ENCODE measurements around the gene CDK17. TPM values are rescaled to one million over a fixed set of nuclear protein-coding genes. Genes with fewer than 3 reads are reported as not detected.

The CDK17 gene
- total RNA-seq, 1 experiment from 2014 or later = 21.4 TPM

- Histone ChIP-seq H3K9me2 (ENCODE audit: insufficient read depth) (no peaks in the 10 kb centered on the region), H3K27me3 (ENCODE audit: insufficient read depth, low read length) (no peaks in the 10 kb centered on the region), H3K9ac (ENCODE audit: low read length) (no peak overlapping the region), H3K4me3 (replicated peaks in 1 of 2; ENCODE audit: low read depth in 1 of 2, low read length in 2 of 2) (no peak overlapping the region), H3K27ac (ENCODE audit: low read depth, low read length) (no peak overlapping the region), H3K36me3 (ENCODE audit: control insufficient read depth in 1 of 2, insufficient read depth in 2 of 2, low read length in 2 of 2) (no peaks in the 10 kb centered on the region), H3K4me2 (ENCODE audit: low read length) (no peak overlapping the region), H3K9me3 (ENCODE audit: control insufficient read depth in 1 of 2, insufficient read depth in 1 of 2, low read depth in 1 of 2, low read length in 2 of 2) (no peaks in the 10 kb centered on the region), H3K79me2 (ENCODE audit: insufficient read depth, low read length) (0 out of 2 replicates have a peak, but pooled peaks cover 3% of the 10 kb centered on the region), H2AFZ (ENCODE audit: low read depth, low read length, poor library complexity, severe bottlenecking) (no peak overlapping the region), H4K20me1 (ENCODE audit: insufficient read depth) (no peaks in the 10 kb centered on the region), H3K4me1 (ENCODE audit: control insufficient read depth in 1 of 2, insufficient read depth in 2 of 2, low read length in 2 of 2) (no peaks in the 10 kb centered on the region)
- DNase-seq (ENCODE audit: low read depth, low spot score) (no peak), ATAC-seq (no peak)
- ChIA-PET CTCF (no interaction called here), RAD21 (ENCODE audit: low non-redundant PET in 1 of 2, low total read pairs in 2 of 2, uncharacterized antibody in 2 of 2, unreplicated experiment in 2 of 2) (no interaction called here), POLR2A (no interaction called here)
- TF ChIP-seq MAX (IDR thresholded peaks at IDR 0.05) = no peak
- TF ChIP-seq RAD21 (IDR thresholded peaks at IDR 0.05; ENCODE audit: low read depth) = no peak
- TF ChIP-seq, protein P1, sequence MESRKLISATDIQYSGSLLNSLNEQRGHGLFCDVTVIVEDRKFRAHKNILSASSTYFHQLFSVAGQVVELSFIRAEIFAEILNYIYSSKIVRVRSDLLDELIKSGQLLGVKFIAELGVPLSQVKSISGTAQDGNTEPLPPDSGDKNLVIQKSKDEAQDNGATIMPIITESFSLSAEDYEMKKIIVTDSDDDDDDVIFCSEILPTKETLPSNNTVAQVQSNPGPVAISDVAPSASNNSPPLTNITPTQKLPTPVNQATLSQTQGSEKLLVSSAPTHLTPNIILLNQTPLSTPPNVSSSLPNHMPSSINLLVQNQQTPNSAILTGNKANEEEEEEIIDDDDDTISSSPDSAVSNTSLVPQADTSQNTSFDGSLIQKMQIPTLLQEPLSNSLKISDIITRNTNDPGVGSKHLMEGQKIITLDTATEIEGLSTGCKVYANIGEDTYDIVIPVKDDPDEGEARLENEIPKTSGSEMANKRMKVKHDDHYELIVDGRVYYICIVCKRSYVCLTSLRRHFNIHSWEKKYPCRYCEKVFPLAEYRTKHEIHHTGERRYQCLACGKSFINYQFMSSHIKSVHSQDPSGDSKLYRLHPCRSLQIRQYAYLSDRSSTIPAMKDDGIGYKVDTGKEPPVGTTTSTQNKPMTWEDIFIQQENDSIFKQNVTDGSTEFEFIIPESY (IDR thresholded peaks at IDR 0.05; ENCODE audit: extremely low read depth, insufficient replicate concordance, low read length) = no peak
- no peak for TF ChIP-seq EZH2phosphoT487 (IDR thresholded peaks at IDR 0.05; ENCODE audit: borderline replicate concordance)
- TF ChIP-seq SRF (IDR thresholded peaks at IDR 0.05; ENCODE audit: low read depth) = no peak
- intact Hi-C loops (cut with micrococcal nuclease) = no loop called here
- BruUV-seq (replicated peaks) = no TSS peak
Measured at GRCh38 chr12:96326628-96327227, 73.5 kb downstream of the CDK17 start.

- intact Hi-C loops (cut with micrococcal nuclease) = no loop called here
- H3K36me3 ChIP-seq (ENCODE audit: control insufficient read depth in 1 of 2, insufficient read depth in 2 of 2, low read length in 2 of 2) = no peaks in the 10 kb centered on the region
- BruUV-seq (replicated peaks) = no TSS peak
- no peak overlapping the region for H2AFZ ChIP-seq (ENCODE audit: low read depth, low read length, poor library complexity, severe bottlenecking)
- no peaks in the 10 kb centered on the region for H3K4me1 ChIP-seq (ENCODE audit: control insufficient read depth in 1 of 2, insufficient read depth in 2 of 2, low read length in 2 of 2)
- H3K4me3 ChIP-seq (replicated peaks in 1 of 2; ENCODE audit: low read depth in 1 of 2, low read length in 2 of 2) = no peak overlapping the region
- POLR2A ChIA-PET = no interaction called here
- H3K79me2 ChIP-seq (ENCODE audit: insufficient read depth, low read length) = 0 out of 2 replicates have a peak, but pooled peaks cover 3% of the 10 kb centered on the region
- H4K20me1 ChIP-seq (ENCODE audit: insufficient read depth) = no peaks in the 10 kb centered on the region
- RAD21 ChIA-PET (ENCODE audit: low non-redundant PET in 1 of 2, low total read pairs in 2 of 2, uncharacterized antibody in 2 of 2, unreplicated experiment in 2 of 2) = no interaction called here
- H3K9ac ChIP-seq (ENCODE audit: low read length) = no peak overlapping the region
- H3K9me3 ChIP-seq (ENCODE audit: control insufficient read depth in 1 of 2, insufficient read depth in 1 of 2, low read depth in 1 of 2, low read length in 2 of 2) = no peaks in the 10 kb centered on the region
- DNase-seq (ENCODE audit: low read depth, low spot score) = no peak
- no peak overlapping the region for H3K4me2 ChIP-seq (ENCODE audit: low read length)
- no peaks in the 10 kb centered on the region for H3K27me3 ChIP-seq (ENCODE audit: insufficient read depth, low read length)
- no peak for ATAC-seq
- CTCF ChIA-PET = no interaction called here
- TF ChIP-seq EZH2phosphoT487 (IDR thresholded peaks at IDR 0.05; ENCODE audit: borderline replicate concordance) (no peak), ZFX (IDR thresholded peaks at IDR 0.05) (no peak), FOSL1 (IDR thresholded peaks at IDR 0.05; ENCODE audit: low read depth) (no peak), EGR1 (IDR thresholded peaks at IDR 0.05; ENCODE audit: low read depth) (no peak), CEBPB (IDR thresholded peaks at IDR 0.05; ENCODE audit: low read depth) (no peak), SIN3A (IDR thresholded peaks at IDR 0.05; ENCODE audit: low read depth) (no peak), POLR2A (IDR thresholded peaks at IDR 0.05; ENCODE audit: borderline replicate concordance, extremely low read depth, insufficient read depth, insufficient read length) (no peak)
- H3K9me2 ChIP-seq (ENCODE audit: insufficient read depth) = no peaks in the 10 kb centered on the region
- no peak overlapping the region for H3K27ac ChIP-seq (ENCODE audit: low read depth, low read length)
Measured at GRCh38 chr12:96323906-96324305, 76.3 kb downstream of the CDK17 start.

All from HCT116 (cell line).